ENCODE results near the gene ZBTB38. TPM values are rescaled to one million over a fixed set of nuclear protein-coding genes. Genes with fewer than 3 reads are reported as not detected.

ZBTB38 gene
- total RNA-seq, 2 donors from 2014 or later, result 27.3 to 28.2 TPM

DNA sequence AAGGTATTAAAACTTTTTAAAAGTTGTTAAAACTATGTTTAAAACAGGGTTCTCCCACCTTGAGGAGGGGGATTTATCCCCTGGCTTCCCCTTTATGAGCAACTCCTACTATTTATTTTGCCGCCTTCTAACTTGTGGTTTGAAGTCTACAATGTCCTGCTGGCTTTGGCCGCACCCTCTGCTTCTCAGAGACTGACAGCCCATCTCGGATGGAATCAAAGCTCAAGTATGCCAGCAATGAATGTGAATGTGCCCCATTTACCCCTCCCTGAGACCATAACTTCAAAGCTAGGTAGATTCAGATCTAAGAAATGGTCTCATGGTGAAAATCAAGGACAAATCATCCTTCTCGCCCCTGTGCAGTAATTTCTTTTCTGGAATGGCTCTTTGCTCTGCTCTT is 10.3 kb downstream of the ZBTB38 start:
- Histone ChIP-seq H3K36me3 (ENCODE audit: control insufficient read depth, insufficient read depth, low read length) (no peaks in the 10 kb centered on the region), H3K27me3 (ENCODE audit: control insufficient read depth, insufficient read depth, low read length, poor library complexity, severe bottlenecking) (no peaks in the 10 kb centered on the region), H3K9me3 (ENCODE audit: control insufficient read depth, low read length) (no peaks in the 10 kb centered on the region), H3K9ac (ENCODE audit: extremely low read depth, low read length, poor library complexity, severe bottlenecking) (no peak overlapping the region), H3K27ac (ENCODE audit: low read depth, low read length) (no peak overlapping the region), H3K4me3 (ENCODE audit: low read length) (no peak overlapping the region), H3K4me1 (ENCODE audit: control insufficient read depth, insufficient read depth, low read length) (no peaks in the 10 kb centered on the region)
- no peak for DNase-seq
- TF ChIP-seq, protein P1, sequence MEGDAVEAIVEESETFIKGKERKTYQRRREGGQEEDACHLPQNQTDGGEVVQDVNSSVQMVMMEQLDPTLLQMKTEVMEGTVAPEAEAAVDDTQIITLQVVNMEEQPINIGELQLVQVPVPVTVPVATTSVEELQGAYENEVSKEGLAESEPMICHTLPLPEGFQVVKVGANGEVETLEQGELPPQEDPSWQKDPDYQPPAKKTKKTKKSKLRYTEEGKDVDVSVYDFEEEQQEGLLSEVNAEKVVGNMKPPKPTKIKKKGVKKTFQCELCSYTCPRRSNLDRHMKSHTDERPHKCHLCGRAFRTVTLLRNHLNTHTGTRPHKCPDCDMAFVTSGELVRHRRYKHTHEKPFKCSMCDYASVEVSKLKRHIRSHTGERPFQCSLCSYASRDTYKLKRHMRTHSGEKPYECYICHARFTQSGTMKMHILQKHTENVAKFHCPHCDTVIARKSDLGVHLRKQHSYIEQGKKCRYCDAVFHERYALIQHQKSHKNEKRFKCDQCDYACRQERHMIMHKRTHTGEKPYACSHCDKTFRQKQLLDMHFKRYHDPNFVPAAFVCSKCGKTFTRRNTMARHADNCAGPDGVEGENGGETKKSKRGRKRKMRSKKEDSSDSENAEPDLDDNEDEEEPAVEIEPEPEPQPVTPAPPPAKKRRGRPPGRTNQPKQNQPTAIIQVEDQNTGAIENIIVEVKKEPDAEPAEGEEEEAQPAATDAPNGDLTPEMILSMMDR (conservative IDR thresholded peaks at IDR 0.05), result no peak
- WGBS, 2 experiments (ENCODE audit: insufficient coverage in 1 of 2, insufficient read length in 1 of 2), result 92 to 100% methylated on average over 2 to 4 of the region's 4 CpGs
- H3K4me3 Mint-ChIP-seq, result no peak overlapping the region
- peaks cover 16% of the 10 kb centered on the region for H3K4me1 Mint-ChIP-seq
- no peak overlapping the region for H3K27ac Mint-ChIP-seq
- H3K9me3 Mint-ChIP-seq, result peaks cover 2% of the 10 kb centered on the region
- no peaks in the 10 kb centered on the region for H3K36me3 Mint-ChIP-seq (ENCODE audit: low read depth)
- peaks cover 4% of the 10 kb centered on the region for H3K27me3 Mint-ChIP-seq (ENCODE audit: insufficient read depth)

DNA sequence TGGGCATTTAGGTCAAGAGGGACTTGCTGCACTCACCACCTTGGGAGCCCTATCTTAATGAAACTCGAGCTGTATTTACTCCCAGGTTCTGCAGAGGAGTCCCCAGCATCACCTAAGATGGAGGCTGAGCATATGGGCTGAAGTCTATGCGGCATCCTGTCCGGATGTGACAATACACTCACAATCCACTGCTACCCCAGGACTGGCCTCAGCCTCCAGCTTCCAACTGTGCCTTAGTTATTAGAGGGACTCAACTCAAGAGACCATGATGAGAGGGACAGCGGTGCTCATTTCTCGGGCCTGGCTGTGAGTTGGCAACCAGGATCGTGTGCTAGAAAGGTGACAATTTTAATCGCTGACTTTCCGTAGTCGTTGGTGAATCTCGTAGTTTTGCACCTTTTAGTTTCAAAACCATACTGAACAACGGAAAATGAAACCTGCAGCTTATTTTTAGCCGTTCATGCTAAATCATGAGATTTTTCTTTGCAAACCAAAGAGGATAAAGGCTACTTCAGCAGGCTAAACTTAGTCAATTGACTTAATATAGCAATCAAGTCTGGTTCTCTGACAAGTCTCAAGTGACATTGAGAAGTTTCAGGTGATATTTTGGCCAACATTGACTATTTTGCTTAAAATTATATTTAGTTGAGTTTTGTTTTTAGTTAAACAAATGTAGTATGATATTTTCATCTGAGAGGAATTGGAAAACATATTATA is 11.1 kb downstream of the ZBTB38 start:
- no peaks in the 10 kb centered on the region for H3K4me1 ChIP-seq (ENCODE audit: control insufficient read depth, insufficient read depth, low read length)
- H3K27me3 Mint-ChIP-seq (ENCODE audit: insufficient read depth), result peaks cover 4% of the 10 kb centered on the region
- H3K4me1 Mint-ChIP-seq, result peaks cover 15% of the 10 kb centered on the region
- no peak overlapping the region for H3K27ac Mint-ChIP-seq
- no peaks in the 10 kb centered on the region for H3K36me3 Mint-ChIP-seq (ENCODE audit: low read depth)
- H3K36me3 ChIP-seq (ENCODE audit: control insufficient read depth, insufficient read depth, low read length), result no peaks in the 10 kb centered on the region
- H3K27ac ChIP-seq (ENCODE audit: low read depth, low read length), result no peak overlapping the region
- H3K9me3 Mint-ChIP-seq, result peaks cover 2% of the 10 kb centered on the region
- no peak overlapping the region for H3K4me3 ChIP-seq (ENCODE audit: low read length)
- no peak overlapping the region for H3K9ac ChIP-seq (ENCODE audit: extremely low read depth, low read length, poor library complexity, severe bottlenecking)
- DNase-seq, result no peak
- no peaks in the 10 kb centered on the region for H3K27me3 ChIP-seq (ENCODE audit: control insufficient read depth, insufficient read depth, low read length, poor library complexity, severe bottlenecking)
- TF ChIP-seq, protein P1 (conservative IDR thresholded peaks at IDR 0.05), result no peak
- H3K4me3 Mint-ChIP-seq, result no peak overlapping the region
- no peaks in the 10 kb centered on the region for H3K9me3 ChIP-seq (ENCODE audit: control insufficient read depth, low read length)
- whole genome bisulfite sequencing, 2 experiments (ENCODE audit: insufficient coverage in 1 of 2, insufficient read length in 1 of 2), result 96 to 97% methylated on average over 5 to 12 of the region's 12 CpGs

DNA sequence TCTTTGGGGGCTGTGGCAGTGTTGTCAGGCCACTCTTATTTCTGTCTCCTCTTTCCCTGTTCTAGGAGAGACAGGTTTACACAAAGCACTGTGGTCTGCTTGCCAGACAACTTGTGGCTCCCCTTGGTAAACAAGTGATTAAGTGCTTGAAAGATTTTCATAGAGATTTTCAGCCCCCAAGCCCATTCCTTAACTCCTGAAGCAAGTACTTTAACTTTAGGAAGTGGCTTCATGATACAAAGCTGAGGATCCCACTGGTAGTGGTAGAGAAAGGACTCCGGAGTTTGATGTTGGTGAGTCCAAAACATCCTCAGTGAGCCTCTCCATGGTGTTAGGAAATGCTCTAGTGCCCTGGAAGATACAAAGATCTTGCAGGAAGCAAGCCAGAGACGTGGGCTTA is 12.0 kb downstream of the ZBTB38 start:
- no peaks in the 10 kb centered on the region for H3K36me3 Mint-ChIP-seq (ENCODE audit: low read depth)
- H3K4me1 ChIP-seq (ENCODE audit: control insufficient read depth, insufficient read depth, low read length), result no peaks in the 10 kb centered on the region
- H3K9ac ChIP-seq (ENCODE audit: extremely low read depth, low read length, poor library complexity, severe bottlenecking), result no peak overlapping the region
- no peak overlapping the region for H3K4me3 ChIP-seq (ENCODE audit: low read length)
- H3K4me3 Mint-ChIP-seq, result no peak overlapping the region
- DNase-seq, result no peak
- peaks cover 2% of the 10 kb centered on the region for H3K9me3 Mint-ChIP-seq
- no peaks in the 10 kb centered on the region for H3K36me3 ChIP-seq (ENCODE audit: control insufficient read depth, insufficient read depth, low read length)
- TF ChIP-seq, protein P1 (conservative IDR thresholded peaks at IDR 0.05), result no peak
- no peaks in the 10 kb centered on the region for H3K9me3 ChIP-seq (ENCODE audit: control insufficient read depth, low read length)
- H3K27ac ChIP-seq (ENCODE audit: low read depth, low read length), result no peak overlapping the region
- no peak overlapping the region for H3K27ac Mint-ChIP-seq
- no peaks in the 10 kb centered on the region for H3K27me3 ChIP-seq (ENCODE audit: control insufficient read depth, insufficient read depth, low read length, poor library complexity, severe bottlenecking)
- peaks cover 4% of the 10 kb centered on the region for H3K27me3 Mint-ChIP-seq (ENCODE audit: insufficient read depth)
- 73 to 90% methylated on average over 1 to 2 of the region's 2 CpGs for WGBS, 2 experiments (ENCODE audit: insufficient coverage in 1 of 2, insufficient read length in 1 of 2)
- H3K4me1 Mint-ChIP-seq, result peaks cover 15% of the 10 kb centered on the region

Measured in endodermal cell (in vitro differentiated cells).